A549 (cell line): ENCODE data around the gene MFNG. TPM values are rescaled to one million over a fixed set of nuclear protein-coding genes. Genes with fewer than 3 reads are reported as not detected.
"Not testable (repeated sequence)": the region's sequence is repeated elsewhere in the genome, so short reads cannot be mapped to it uniquely, and the experiment has no call there.

Experiments
- ATAC-seq, 2 experiments: fragments of 200-7000 bp in 1 of 2; fragments of >200 bp in 1 of 2; cut with Nextera tagmentation in 1 of 2; cut with Tn5 transposase in 1 of 2; 3 replicates each; pipeline versions ENCODE4 v1.8.0 to v1.9.1; 2018 to 2020; ENCODE audit warnings: mild to moderate bottlenecking in 1 of 2, moderate library complexity in 1 of 2
- CTCF ChIA-PET: fragments of 300-600 bp; sonication (Branson Sonifier 250); formaldehyde crosslinking; extraction: SDS; loops from one replicate; lab custom pipeline; 2021; ENCODE audit warnings: antibody characterized with exemption, inconsistent platforms; lab: Yijun Ruan, JAX
- POLR2A ChIA-PET: fragments of 350-600 bp; formaldehyde crosslinking; extraction: SDS; loops from one replicate; lab custom pipeline; 2021; ENCODE audit warnings: antibody characterized with exemption, inconsistent platforms; lab: Yijun Ruan, JAX
- DNase-seq, 2 experiments: peaks; one replicate each; pipeline versions ENCODE4 v3.0.0 to v3.0.0-alpha.2; 2011 to 2016; ENCODE audit warnings: low read depth in 1 of 2, low spot score in 1 of 2
- FAIRE-seq: peaks from 2 replicates; lab custom pipeline; 2011; peaks lifted over from hg19 to GRCh38; lab: Jason Lieb, UNC
- H3K27ac ChIP-seq, 2 experiments: fragments of >200 bp; sonication (Bioruptor Twin); formaldehyde crosslinking; 3 replicates each; pipeline ENCODE4 v1.5.1; 2016 to 2017
- H3K4me1 ChIP-seq: fragments of >200 bp; sonication (Bioruptor Twin); formaldehyde crosslinking; 3 replicates; pipeline ENCODE4 v1.6.1; 2016
- H3K4me2 ChIP-seq: fragments of >200 bp; sonication (Bioruptor Twin); formaldehyde crosslinking; 3 replicates; pipeline ENCODE4 v1.6.1; 2016
- H3K4me3 ChIP-seq: fragments of >200 bp; sonication (Bioruptor Twin); formaldehyde crosslinking; 3 replicates; pipeline ENCODE4 v1.5.1; 2016
- H3K9me3 ChIP-seq: fragments of >200 bp; sonication (Bioruptor Twin); formaldehyde crosslinking; 3 replicates; pipeline ENCODE4 v1.6.1; 2016
- BCL3 ChIP-seq: fragments of >200 bp; sonication (Bioruptor Twin); formaldehyde crosslinking; IDR thresholded peaks from 3 replicates; pipeline ENCODE4 v1.6.1; 2016
- CBX8 ChIP-seq: fragments of 200-600 bp; sonication (generic); IDR thresholded peaks from 2 replicates; pipeline ENCODE4 v1.6.1; 2016
- CHD2 ChIP-seq: fragments of 150-350 bp; IDR thresholded peaks from 2 replicates; pipeline ENCODE4 v1.6.1; 2014; ENCODE audit warnings: low read length; ENCODE audit not compliant: partially characterized antibody
- CHD4 ChIP-seq: fragments of 200-600 bp; sonication (generic); IDR thresholded peaks from 2 replicates; pipeline ENCODE4 v1.6.1; 2016; ENCODE audit warnings: antibody characterized with exemption, mild to moderate bottlenecking, borderline replicate concordance
- CTCF ChIP-seq: fragments of >200 bp; sonication (Bioruptor Twin); formaldehyde crosslinking; IDR thresholded peaks from 3 replicates; pipeline ENCODE4 v1.5.1; 2016
- EHF ChIP-seq: fragments of 250-450 bp; sonication (Bioruptor Pico); IDR thresholded peaks from 2 replicates; pipeline ENCODE4 v1.5.0; 2020; ENCODE audit warnings: mild to moderate bottlenecking
- EHMT2 ChIP-seq: fragments of 200-600 bp; sonication (generic); IDR thresholded peaks from 2 replicates; pipeline ENCODE4 v1.6.1; 2016; ENCODE audit warnings: antibody characterized with exemption, low read depth, mild to moderate bottlenecking, moderate library complexity
- ELK1 ChIP-seq: fragments of 150-350 bp; IDR thresholded peaks from 2 replicates; pipeline ENCODE4 v1.6.1; 2014; ENCODE audit warnings: low read depth, mild to moderate bottlenecking, low read length
- EP300 ChIP-seq, 2 experiments: fragments of >200 bp; sonication (Bioruptor Twin); formaldehyde crosslinking; IDR thresholded peaks; 2 replicates in 1 of 2; 3 replicates in 1 of 2; pipeline ENCODE4 v1.6.1; 2016 to 2017
- ESRRA ChIP-seq: fragments of 150-350 bp; IDR thresholded peaks from 2 replicates; pipeline ENCODE4 v1.6.1; 2014; ENCODE audit warnings: mild to moderate bottlenecking, low read length, borderline replicate concordance
- FOSB ChIP-seq: fragments of 250-450 bp; sonication (Bioruptor Pico); IDR thresholded peaks from 2 replicates; pipeline ENCODE4 v1.5.0; 2020; ENCODE audit warnings: mild to moderate bottlenecking, moderate library complexity
- HDAC2 ChIP-seq: fragments of 200-600 bp; sonication (generic); IDR thresholded peaks from 2 replicates; pipeline ENCODE4 v1.6.1; 2016
- HMGXB4 ChIP-seq: fragments of 250-450 bp; sonication (Bioruptor Pico); IDR thresholded peaks from 2 replicates; pipeline ENCODE4 v1.5.0; 2021; ENCODE audit warnings: mild to moderate bottlenecking, moderate library complexity, borderline replicate concordance
- HOXA7 ChIP-seq: fragments of 250-450 bp; sonication (Bioruptor Pico); IDR thresholded peaks from 2 replicates; pipeline ENCODE4 v1.5.0; 2020; ENCODE audit warnings: mild to moderate bottlenecking, moderate library complexity
- HOXB5 ChIP-seq: fragments of 250-450 bp; sonication (Bioruptor Pico); IDR thresholded peaks from 2 replicates; pipeline ENCODE4 v1.5.0; 2020; ENCODE audit warnings: mild to moderate bottlenecking, moderate library complexity
- JUN ChIP-seq, 2 experiments: fragments of >200 bp; sonication (Bioruptor Twin); formaldehyde crosslinking; IDR thresholded peaks; 2 replicates in 1 of 2; 3 replicates in 1 of 2; pipeline ENCODE4 v1.6.1; 2016 to 2017
- KDM1A ChIP-seq: fragments of 200-600 bp; sonication (generic); IDR thresholded peaks from 2 replicates; pipeline ENCODE4 v1.6.1; 2016; ENCODE audit warnings: low read depth, mild to moderate bottlenecking
- MAFK ChIP-seq: fragments of 450-650 bp; IDR thresholded peaks from 2 replicates; pipeline ENCODE4 v1.6.1; 2014; ENCODE audit not compliant: partially characterized antibody
- MAX ChIP-seq: IDR thresholded peaks from 2 replicates; pipeline ENCODE4 v1.6.1; 2012
- MYC ChIP-seq: IDR thresholded peaks from 2 replicates; pipeline ENCODE4 v1.6.1; 2012; ENCODE audit warnings: mild to moderate bottlenecking, inconsistent platforms, low read length, improper control_type of control experiment, borderline replicate concordance
- NR3C1 ChIP-seq: fragments of >200 bp; sonication (Bioruptor Twin); formaldehyde crosslinking; IDR thresholded peaks from 3 replicates; pipeline ENCODE4 v1.6.1; 2017
- RAD21 ChIP-seq, 2 experiments: fragments of >200 bp in 1 of 2; sonication (Bioruptor Twin) in 1 of 2; formaldehyde crosslinking in 1 of 2; IDR thresholded peaks in 1 of 2; conservative IDR thresholded peaks in 1 of 2; 2 replicates in 1 of 2; 3 replicates in 1 of 2; pipeline ENCODE4 v1.6.1; 2012 to 2018; ENCODE audit warnings: inconsistent platforms in 1 of 2
- RARB ChIP-seq: fragments of 250-450 bp; sonication (Bioruptor Pico); IDR thresholded peaks from 2 replicates; pipeline ENCODE4 v1.8.0; 2021; ENCODE audit warnings: mild to moderate bottlenecking, moderate library complexity
- SREBF2 ChIP-seq: fragments of 450-650 bp; IDR thresholded peaks from 2 replicates; pipeline ENCODE4 v1.6.1; 2014; ENCODE audit warnings: mild to moderate bottlenecking, moderate library complexity
- TP53 ChIP-seq: fragments of 250-450 bp; sonication (Bioruptor Pico); IDR thresholded peaks from 2 replicates; pipeline ENCODE4 v1.5.0; 2021; ENCODE audit warnings: mild to moderate bottlenecking, moderate library complexity
- WGBS: methylation state at CpG from one replicate; pipeline ENCODE4 v1.1.6; 2017; ENCODE audit errors: missing lambda C conversion rate; 5-methylcytosine and 5-hydroxymethylcytosine counted together
- polyA plus RNA-seq, 4 experiments: library from polyadenylated mRNA; depleted of rRNA in 3 of 4; stranded (reverse); fragments of >200 nt; fragmentation: RNase III in 1 of 4; extraction: RNeasy Plus Mini Kit Qiagen cat#74134 plus additional on column Dnase treatment in 1 of 4; gene quantifications; 2 replicates in 3 of 4; 3 replicates in 1 of 4; pipeline ENCODE4 v1.2.3, GENCODE V29; 2011 to 2017

MFNG gene
- polyA plus RNA-seq, 2 of the 4 experiments (the other 2 are of a cell fraction): 1.2 to 1.8 TPM

- Histone ChIP-seq H3K9me3 (no peaks in the 10 kb centered on the region), H3K4me2 (no peak overlapping the region), H3K4me3 (no peak overlapping the region), H3K4me1 (no peaks in the 10 kb centered on the region), H3K27ac (no peak overlapping the region)
- DNase-seq: no peak
- TF ChIP-seq SREBF2 (no peak), RARB (CRISPR knock-in tag) (no peak), HOXB5 (CRISPR knock-in tag) (no peak), EHF (CRISPR knock-in tag) (no peak), NR3C1 (no peak), ESRRA (no peak), FOSB (CRISPR knock-in tag) (no peak), CTCF (no peak), HOXA7 (no peak), MAFK (no peak), CBX8 (no peak), RAD21 (conservative IDR thresholded peaks at IDR 0.05 in 1 of 2, IDR thresholded peaks at IDR 0.05 in 1 of 2) (no peak), MYC (no peak), TP53 (CRISPR knock-in tag) (no peak), BCL3 (no peak), JUN (IDR thresholded peaks at IDR 0.05) (no peak), MAX (no peak), KDM1A (no peak)
- POLR2A ChIA-PET: no interaction called here
- 80% methylated on average over 4 of the region's 8 CpGs for WGBS
- no peak for ATAC-seq
- CTCF ChIA-PET: interaction anchor here (0.9 to 1.9 kb wide), 6 partner anchors 11 to 153 kb away, joined by 3 to 9 read pairs (median 4); partner anchors contain the start of gene MFNG
- FAIRE-seq: no peak
These were observed 16.6 kb downstream of the MFNG start for GRCh38 chr22:37469416-37470086.

GRCh38 chr22:37468201-37468695 is 17.9 kb downstream of the MFNG start:
- POLR2A ChIA-PET, FAIRE-seq, H3K27ac ChIP-seq, H3K4me3 ChIP-seq, H3K9me3 ChIP-seq, H3K4me1 ChIP-seq, H3K4me2 ChIP-seq, DNase-seq, ATAC-seq: not testable (repeated sequence)
- CTCF ChIA-PET: interaction anchor here (1.5 kb wide), 1 partner anchor 12 kb away, joined by 4 read pairs; no protein-coding TSS in a partner anchor
- 70% methylated on average over 4 of the region's 14 CpGs for WGBS

- Histone ChIP-seq H3K4me3 (no peak overlapping the region), H3K4me1 (no peaks in the 10 kb centered on the region), H3K4me2 (no peak overlapping the region), H3K9me3 (no peaks in the 10 kb centered on the region), H3K27ac (no peak overlapping the region)
- WGBS: 89% methylated on average over 8 of the region's 14 CpGs
- ATAC-seq (no peak), DNase-seq (no peak), FAIRE-seq (no peak)
- POLR2A ChIA-PET: no interaction called here
- CTCF ChIA-PET: interaction anchor here (1.4 to 2.8 kb wide), 2 partner anchors 10 to 100 kb away, joined by 3 to 16 read pairs; no protein-coding TSS in a partner anchor
- TF ChIP-seq HMGXB4 (CRISPR knock-in tag): no peak
- no peak for TF ChIP-seq HDAC2
- no peak for TF ChIP-seq EHF (CRISPR knock-in tag)
- TF ChIP-seq CHD2: no peak
- TF ChIP-seq RARB (CRISPR knock-in tag): no peak
- TF ChIP-seq CBX8: no peak
- no peak for TF ChIP-seq RAD21 (conservative IDR thresholded peaks at IDR 0.05 in 1 of 2, IDR thresholded peaks at IDR 0.05 in 1 of 2)
- no peak for TF ChIP-seq MAX
- TF ChIP-seq EP300 (IDR thresholded peaks at IDR 0.05): no peak
- TF ChIP-seq EHMT2: no peak
- TF ChIP-seq CHD4: no peak
- no peak for TF ChIP-seq ELK1
- TF ChIP-seq SREBF2: no peak
These were observed 18.7 kb downstream of the MFNG start for GRCh38 chr22:37467391-37467955.
